ENCODE measurements around the gene ECPAS. TPM values are rescaled to one million over a fixed set of nuclear protein-coding genes. Genes with fewer than 3 reads are reported as not detected.
"Not testable (repeated sequence)": the region's sequence is repeated elsewhere in the genome, so short reads cannot be mapped to it uniquely, and the experiment has no call there.

The ECPAS gene
- total and polyA plus RNA-seq, 2 experiments from 2014 or later, result 29.4 to 56.6 TPM

DNA sequence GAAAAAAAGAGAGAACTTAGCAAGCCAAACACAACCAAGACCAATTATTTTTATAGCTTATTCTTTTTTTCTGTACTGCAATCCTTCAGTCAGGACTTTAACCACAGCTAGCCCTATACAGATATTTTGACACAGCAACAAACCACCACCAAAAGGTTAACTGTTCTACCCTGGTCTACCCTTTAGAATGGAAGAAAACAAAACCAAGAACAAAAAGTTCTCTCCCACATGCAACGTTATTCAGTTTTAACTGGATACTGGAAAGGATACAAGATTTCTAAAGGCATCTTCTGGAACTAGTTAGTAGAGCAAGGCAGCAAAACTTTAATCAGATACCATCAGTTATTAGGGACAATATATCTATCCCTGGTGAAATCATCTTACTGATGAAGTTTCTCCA, 32.6 kb downstream of the ECPAS start:
- Histone ChIP-seq H3K27ac (no peak overlapping the region), H3K27me3 (no peaks in the 10 kb centered on the region), H3K36me3 (no peaks in the 10 kb centered on the region), H3K4me3 (no peak overlapping the region), H3K4me1 (ENCODE audit: low read depth) (peaks cover 16% of the 10 kb centered on the region), H3K9me3 (ENCODE audit: low read depth) (no peaks in the 10 kb centered on the region)
- no peak for DNase-seq (ENCODE audit: low read depth in 1 of 2, low spot score in 1 of 2)
- no peak for TF ChIP-seq CTCF (IDR thresholded peaks at IDR 0.05; ENCODE audit: low read depth, low read length)

GRCh38 chr9:111450124-111450523, 34.1 kb downstream of the ECPAS start:
- DNase-seq (ENCODE audit: low read depth in 1 of 2, low spot score in 1 of 2), result no peak
- Histone ChIP-seq H3K4me1 (ENCODE audit: low read depth) (peaks cover 15% of the 10 kb centered on the region), H3K27ac (peak overlapping the region; percentile 42), H3K4me3 (no peak overlapping the region), H3K9me3 (ENCODE audit: low read depth) (no peaks in the 10 kb centered on the region), H3K36me3 (no peaks in the 10 kb centered on the region), H3K27me3 (no peaks in the 10 kb centered on the region)
- no peak for TF ChIP-seq CTCF (IDR thresholded peaks at IDR 0.05; ENCODE audit: low read depth, low read length)

- no peak overlapping the region for H3K4me3 ChIP-seq
- H3K36me3 ChIP-seq, result no peaks in the 10 kb centered on the region
- H3K27me3 ChIP-seq, result no peaks in the 10 kb centered on the region
- peaks cover 15% of the 10 kb centered on the region for H3K4me1 ChIP-seq (ENCODE audit: low read depth)
- peak overlapping the region; percentile 42 for H3K27ac ChIP-seq
- no peak for TF ChIP-seq CTCF (IDR thresholded peaks at IDR 0.05; ENCODE audit: low read depth, low read length)
- H3K9me3 ChIP-seq (ENCODE audit: low read depth), result no peaks in the 10 kb centered on the region
- DNase-seq (ENCODE audit: low read depth in 1 of 2, low spot score in 1 of 2), result no peak
Measured at GRCh38 chr9:111449705-111450104, 34.5 kb downstream of the ECPAS start.

- H3K4me1 ChIP-seq (ENCODE audit: low read depth), result peaks cover 15% of the 10 kb centered on the region
- not testable (repeated sequence) for H3K27me3 ChIP-seq
Measured at GRCh38 chr9:111445799-111446198, 38.4 kb downstream of the ECPAS start.

GRCh38 chr9:111443454-111443853, 40.7 kb downstream of the ECPAS start:
- DNase-seq (ENCODE audit: low read depth in 1 of 2, low spot score in 1 of 2), result no peak
- TF ChIP-seq CTCF (IDR thresholded peaks at IDR 0.05; ENCODE audit: low read depth, low read length), result no peak
- H3K27me3 ChIP-seq, result no peaks in the 10 kb centered on the region
- peaks cover 25% of the 10 kb centered on the region for H3K36me3 ChIP-seq
- peaks cover 12% of the 10 kb centered on the region for H3K4me1 ChIP-seq (ENCODE audit: low read depth)
- no peak overlapping the region for H3K27ac ChIP-seq
- no peak overlapping the region for H3K4me3 ChIP-seq
- H3K9me3 ChIP-seq (ENCODE audit: low read depth), result no peaks in the 10 kb centered on the region

More at GRCh38 chr9:111445799-111446198, 38.4 kb downstream of the ECPAS start:
- H3K9me3 ChIP-seq (ENCODE audit: low read depth); H3K4me3 ChIP-seq; DNase-seq (ENCODE audit: low read depth in 1 of 2, low spot score in 1 of 2); H3K27ac ChIP-seq: not testable (repeated sequence)
- peaks cover 16% of the 10 kb centered on the region for H3K36me3 ChIP-seq

- H3K9me3 ChIP-seq (ENCODE audit: low read depth), result no peaks in the 10 kb centered on the region
- no peak overlapping the region for H3K4me3 ChIP-seq
- TF ChIP-seq CTCF (IDR thresholded peaks at IDR 0.05; ENCODE audit: low read depth, low read length), result no peak
- peaks cover 4% of the 10 kb centered on the region for H3K4me1 ChIP-seq (ENCODE audit: low read depth)
- H3K27me3 ChIP-seq, result no peaks in the 10 kb centered on the region
- no peak for DNase-seq (ENCODE audit: low read depth in 1 of 2, low spot score in 1 of 2)
- no peak overlapping the region for H3K27ac ChIP-seq
- peaks cover 26% of the 10 kb centered on the region for H3K36me3 ChIP-seq
Measured at GRCh38 chr9:111442360-111443027, 41.7 kb downstream of the ECPAS start.

Measured in cardiac muscle cell (in vitro differentiated cells and primary cell).